Kidney epithelial cell (primary cell): ENCODE results near the gene CYTIP. TPM values are rescaled to one million over a fixed set of nuclear protein-coding genes. Genes with fewer than 3 reads are reported as not detected.

Experiments
- DNase-seq: peaks from one replicate; pipeline ENCODE4 v3.0.0-alpha.2; 2010; ENCODE audit warnings: low read depth
- H3K27me3 ChIP-seq: 2 replicates; pipeline ENCODE4 v1.6.0; 2011; ENCODE audit warnings: low read length; ENCODE audit not compliant: control insufficient read depth, insufficient read depth
- H3K36me3 ChIP-seq: 2 replicates; pipeline ENCODE4 v1.5.1; 2011; ENCODE audit warnings: low read length; ENCODE audit not compliant: control insufficient read depth, insufficient read depth
- H3K4me3 ChIP-seq: 2 replicates; pipeline ENCODE4 v1.5.1; 2011; ENCODE audit warnings: low read depth, mild to moderate bottlenecking, control low read depth, low read length
- total RNA-seq: library from RNA; depleted of rRNA; stranded (reverse); fragments of >200 nt; gene quantifications from 2 replicates; pipeline ENCODE4 v1.2.3, GENCODE V29; 2015
- TF ChIP-seq, protein P1 (sequence below): IDR thresholded peaks from 2 replicates; pipeline ENCODE4 v1.5.1; 2011; ENCODE audit warnings: mild to moderate bottlenecking, moderate library complexity, low read length, control low read depth, inconsistent platforms; ENCODE audit not compliant: insufficient read depth, poor library complexity, severe bottlenecking

The CYTIP gene
- total RNA-seq, 1 donor from 2014 or later, result 0.04 TPM

DNA sequence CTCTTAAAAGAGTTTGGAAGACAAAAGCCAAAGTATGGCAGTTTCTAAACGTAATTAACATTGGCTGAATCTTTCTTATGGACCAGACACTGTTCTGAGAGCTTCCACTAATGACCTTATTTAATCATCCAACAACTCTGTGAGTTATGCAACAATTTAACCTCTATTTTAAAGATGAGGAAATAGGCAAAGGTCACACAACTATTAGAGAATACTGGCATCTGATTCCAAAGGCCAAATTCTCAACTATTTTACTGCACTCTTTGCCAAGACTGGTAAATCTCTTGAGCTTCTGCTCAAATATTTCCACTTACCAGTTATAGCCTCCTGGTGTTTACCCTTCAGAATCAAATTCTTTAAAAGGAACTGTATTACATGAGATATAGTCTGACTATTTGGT lies 76.2 kb downstream of the CYTIP start:
- no peak for DNase-seq
- Histone ChIP-seq H3K4me3 (no peak overlapping the region), H3K27me3 (no peaks in the 10 kb centered on the region), H3K36me3 (no peaks in the 10 kb centered on the region)
- TF ChIP-seq, protein P1, sequence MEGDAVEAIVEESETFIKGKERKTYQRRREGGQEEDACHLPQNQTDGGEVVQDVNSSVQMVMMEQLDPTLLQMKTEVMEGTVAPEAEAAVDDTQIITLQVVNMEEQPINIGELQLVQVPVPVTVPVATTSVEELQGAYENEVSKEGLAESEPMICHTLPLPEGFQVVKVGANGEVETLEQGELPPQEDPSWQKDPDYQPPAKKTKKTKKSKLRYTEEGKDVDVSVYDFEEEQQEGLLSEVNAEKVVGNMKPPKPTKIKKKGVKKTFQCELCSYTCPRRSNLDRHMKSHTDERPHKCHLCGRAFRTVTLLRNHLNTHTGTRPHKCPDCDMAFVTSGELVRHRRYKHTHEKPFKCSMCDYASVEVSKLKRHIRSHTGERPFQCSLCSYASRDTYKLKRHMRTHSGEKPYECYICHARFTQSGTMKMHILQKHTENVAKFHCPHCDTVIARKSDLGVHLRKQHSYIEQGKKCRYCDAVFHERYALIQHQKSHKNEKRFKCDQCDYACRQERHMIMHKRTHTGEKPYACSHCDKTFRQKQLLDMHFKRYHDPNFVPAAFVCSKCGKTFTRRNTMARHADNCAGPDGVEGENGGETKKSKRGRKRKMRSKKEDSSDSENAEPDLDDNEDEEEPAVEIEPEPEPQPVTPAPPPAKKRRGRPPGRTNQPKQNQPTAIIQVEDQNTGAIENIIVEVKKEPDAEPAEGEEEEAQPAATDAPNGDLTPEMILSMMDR, result no peak

Other genes with a start within 250 kb of the CYTIP start
- gene GALNT5, start 186.4 kb downstream of the CYTIP start, total RNA-seq, result 2.9 and 3.1 TPM in 2 replicates
- not detected in 2 replicates for gene ERMN, start 118.3 kb downstream of the CYTIP start, total RNA-seq
- 0.07 and 0.13 TPM in 2 replicates for gene ACVR1C, start 184.8 kb upstream of the CYTIP start, total RNA-seq